Activated T-helper 2 cell treated with anti-CD3 and anti-CD28 coated beads, Interferon-gamma antibody, Interleukin-2, Interleukin-4, amounts not matched to agents 10 μg/mL and 5 μg/mL and 100 μg/mL, durations not matched to agents 14 hours and 24 hours and 36 hours (primary cell): ENCODE data around the gene CYP46A1. TPM values are rescaled to one million over a fixed set of nuclear protein-coding genes. Genes with fewer than 3 reads are reported as not detected.
A peak's percentile ranks its signal among the peaks of the same experiment; 100 is the strongest.

Source experiments
- DNase-seq: peaks from one replicate; pipeline ENCODE4 v3.0.0; 2021; ENCODE audit warnings: low spot score
- H3K27ac Mint-ChIP-seq: one replicate; pipeline ENCODE4 v1.8.0; 2021; ENCODE audit warnings: mixed read lengths
- H3K27me3 Mint-ChIP-seq: one replicate; pipeline ENCODE4 v1.8.0; 2021; ENCODE audit warnings: low read depth, mixed read lengths
- H3K36me3 Mint-ChIP-seq: one replicate; pipeline ENCODE4 v1.8.0; 2021; ENCODE audit warnings: low read depth, mixed read lengths
- H3K4me1 Mint-ChIP-seq: one replicate; pipeline ENCODE4 v1.8.0; 2021; ENCODE audit warnings: low read depth, mixed read lengths
- H3K4me3 Mint-ChIP-seq: one replicate; pipeline ENCODE4 v1.8.0; 2021; ENCODE audit warnings: low read depth, mild to moderate bottlenecking, moderate library complexity, mixed read lengths
- H3K9me3 Mint-ChIP-seq: one replicate; pipeline ENCODE4 v1.8.0; 2021; ENCODE audit warnings: mixed read lengths
- intact Hi-C: fragments of 100-400 bp; cut with micrococcal nuclease; formaldehyde crosslinking; loops from one replicate; pipeline ENCODE4 v1.15.1; 2023
- total RNA-seq: library from RNA; stranded (reverse); gene quantifications from 2 replicates; pipeline ENCODE4 v1.2.3, GENCODE V29; 2022

The CYP46A1 gene
- total RNA-seq, 1 donor from 2014 or later: not detected

GRCh38 chr14:99679543-99679942 is 4.6 kb upstream of the CYP46A1 start:
- H3K9me3 Mint-ChIP-seq: peaks cover 8% of the 10 kb centered on the region
- intact Hi-C loops: no loop called here
- no peak overlapping the region for H3K4me3 Mint-ChIP-seq
- H3K4me1 Mint-ChIP-seq: peaks cover 2% of the 10 kb centered on the region
- no peaks in the 10 kb centered on the region for H3K36me3 Mint-ChIP-seq
- H3K27ac Mint-ChIP-seq: no peak overlapping the region
- H3K27me3 Mint-ChIP-seq: no peaks in the 10 kb centered on the region
- DNase-seq: no peak

DNA sequence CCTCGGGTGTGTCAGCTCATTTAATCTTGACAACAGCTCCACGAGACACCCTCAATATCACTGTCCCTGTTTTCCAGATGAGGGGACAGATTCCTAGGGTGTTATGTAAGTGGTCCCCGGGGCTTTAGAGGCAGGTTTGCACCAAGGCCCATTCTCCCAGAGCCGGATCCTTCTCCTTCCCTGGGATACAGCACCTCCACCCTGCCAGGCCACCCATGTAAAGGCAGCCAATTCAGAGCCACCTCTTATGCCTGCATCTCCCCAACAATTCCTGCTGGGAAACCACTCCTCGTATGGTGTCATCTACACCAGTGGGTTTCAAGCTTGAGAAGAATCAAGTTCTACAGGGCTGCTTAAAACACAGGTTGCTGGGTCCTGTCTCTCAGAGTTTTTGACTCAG is 4.1 kb upstream of the CYP46A1 start:
- peaks cover 2% of the 10 kb centered on the region for H3K4me1 Mint-ChIP-seq
- no peak overlapping the region for H3K27ac Mint-ChIP-seq
- H3K4me3 Mint-ChIP-seq: no peak overlapping the region
- DNase-seq: no peak
- H3K27me3 Mint-ChIP-seq: peaks cover 2% of the 10 kb centered on the region
- H3K36me3 Mint-ChIP-seq: no peaks in the 10 kb centered on the region
- intact Hi-C loops: loop anchor here (5.0 kb wide), 2 partner anchors 73 to 198 kb away; partner anchors contain the start of genes CCNK and SETD3
- peaks cover 8% of the 10 kb centered on the region for H3K9me3 Mint-ChIP-seq

GRCh38 chr14:99681101-99681831 is 2.8 kb upstream of the CYP46A1 start:
- Mint-ChIP-seq H3K9me3 (peaks cover 8% of the 10 kb centered on the region), H3K27ac (no peak overlapping the region), H3K36me3 (no peaks in the 10 kb centered on the region), H3K4me3 (peak overlapping the region; percentile 5), H3K4me1 (peaks cover 2% of the 10 kb centered on the region), H3K27me3 (peaks cover 14% of the 10 kb centered on the region)
- no peak for DNase-seq
- intact Hi-C loops: loop anchor here (5.0 kb wide), 2 partner anchors 74 to 199 kb away; partner anchors contain the start of genes CCNK and SETD3

DNA sequence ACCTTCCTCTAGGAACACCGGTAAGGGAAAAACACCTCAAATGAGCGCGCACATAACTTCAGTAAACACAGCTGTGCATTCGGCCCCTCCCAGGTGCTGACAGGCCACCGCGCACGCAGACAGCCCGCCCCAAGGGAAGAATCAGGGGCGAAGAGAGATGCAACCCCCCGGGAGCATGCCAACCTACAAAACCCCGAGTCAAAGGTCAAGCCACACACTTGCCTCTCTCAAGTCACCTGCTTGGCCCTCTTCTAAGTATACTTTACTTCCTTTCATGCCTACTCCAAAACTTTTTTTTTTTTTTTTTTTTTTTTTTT is 2.3 kb upstream of the CYP46A1 start:
- intact Hi-C loops: loop anchor here (5.0 kb wide), 2 partner anchors 74 to 199 kb away; partner anchors contain the start of genes CCNK and SETD3
- no peak for DNase-seq
- Mint-ChIP-seq H3K4me1 (peaks cover 2% of the 10 kb centered on the region), H3K27me3 (peaks cover 19% of the 10 kb centered on the region), H3K36me3 (no peaks in the 10 kb centered on the region), H3K27ac (no peak overlapping the region), H3K9me3 (peaks cover 8% of the 10 kb centered on the region), H3K4me3 (peak overlapping the region; percentile 5)

DNA sequence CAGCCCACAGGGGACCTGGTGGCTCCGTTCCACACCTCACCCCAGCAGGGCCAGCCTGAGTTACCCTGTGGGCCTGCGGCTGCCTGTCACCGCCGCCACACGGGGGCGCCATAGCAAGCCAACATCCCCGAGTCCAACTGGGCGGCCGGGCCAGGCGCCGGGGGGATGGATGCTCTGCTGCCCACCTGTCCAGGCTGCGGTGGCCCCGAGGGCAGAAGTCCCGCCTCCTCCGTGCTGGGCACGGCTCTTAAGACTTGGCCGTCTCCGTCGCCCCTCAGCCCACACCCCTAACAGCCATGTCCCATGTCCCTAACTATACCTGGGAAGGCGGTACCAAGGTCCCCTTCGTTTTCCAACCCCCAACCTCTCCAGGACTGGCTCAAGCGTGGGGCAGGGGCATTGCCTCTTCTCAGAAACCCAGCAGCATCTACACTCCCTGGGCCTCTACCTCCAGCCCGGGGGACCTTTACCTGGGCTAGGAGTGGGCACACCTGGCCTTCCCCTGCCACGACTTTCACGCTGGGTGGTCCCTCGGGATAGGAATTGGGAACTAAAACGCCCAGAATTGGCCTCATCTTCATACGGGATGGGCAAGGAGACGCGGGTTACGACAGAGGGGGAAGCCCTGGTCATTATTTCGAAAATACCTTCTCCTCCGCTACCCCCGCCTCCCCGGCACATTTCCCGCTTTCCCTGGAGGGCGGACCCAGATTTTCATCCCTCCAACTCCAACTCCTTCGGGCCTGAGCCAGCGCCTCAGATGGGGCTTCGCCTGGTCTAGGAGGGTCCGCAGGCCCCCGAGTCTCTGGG is 1.1 kb upstream of the CYP46A1 start:
- DNase-seq: peak; percentile 80
- intact Hi-C loops: loop anchor here (5.0 kb wide), 2 partner anchors 76 to 201 kb away; partner anchors contain the start of genes CCNK and SETD3
- H3K27me3 Mint-ChIP-seq: peaks cover 28% of the 10 kb centered on the region
- H3K9me3 Mint-ChIP-seq: peaks cover 7% of the 10 kb centered on the region
- H3K4me1 Mint-ChIP-seq: peaks cover 2% of the 10 kb centered on the region
- H3K27ac Mint-ChIP-seq: peak overlapping the region; percentile 68
- H3K4me3 Mint-ChIP-seq: peak overlapping the region; percentile 84
- no peaks in the 10 kb centered on the region for H3K36me3 Mint-ChIP-seq

DNA sequence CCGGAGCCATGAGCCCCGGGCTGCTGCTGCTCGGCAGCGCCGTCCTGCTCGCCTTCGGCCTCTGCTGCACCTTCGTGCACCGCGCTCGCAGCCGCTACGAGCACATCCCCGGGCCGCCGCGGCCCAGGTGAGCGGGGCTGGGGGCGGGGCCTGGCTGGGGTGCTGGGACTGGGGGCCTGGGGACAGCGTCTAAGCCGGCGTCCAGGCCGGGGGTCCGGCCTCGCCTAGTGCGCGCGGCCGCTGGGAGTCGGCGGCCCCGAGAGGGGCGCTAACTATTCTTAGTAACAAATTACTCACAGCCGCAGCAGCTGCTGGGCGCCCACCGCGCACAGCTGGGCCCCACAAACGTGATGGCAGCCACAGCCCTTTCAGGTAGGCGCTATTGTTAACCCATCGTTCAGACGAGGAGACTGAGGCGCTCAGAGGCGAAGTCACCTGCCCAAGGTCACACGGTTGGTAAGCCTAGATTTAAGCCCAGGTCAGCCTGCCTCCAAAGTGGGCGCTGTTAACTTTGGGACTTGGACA is 374 bp downstream of the CYP46A1 start:
- Mint-ChIP-seq H3K4me1 (peaks cover 5% of the 10 kb centered on the region), H3K9me3 (no peaks in the 10 kb centered on the region), H3K36me3 (no peaks in the 10 kb centered on the region), H3K27ac (no peak overlapping the region), H3K4me3 (no peak overlapping the region), H3K27me3 (peaks cover 34% of the 10 kb centered on the region)
- intact Hi-C loops: loop anchor here (5.0 kb wide), 2 partner anchors 77 to 202 kb away; partner anchors contain the start of genes CCNK and SETD3
- DNase-seq: no peak

DNA sequence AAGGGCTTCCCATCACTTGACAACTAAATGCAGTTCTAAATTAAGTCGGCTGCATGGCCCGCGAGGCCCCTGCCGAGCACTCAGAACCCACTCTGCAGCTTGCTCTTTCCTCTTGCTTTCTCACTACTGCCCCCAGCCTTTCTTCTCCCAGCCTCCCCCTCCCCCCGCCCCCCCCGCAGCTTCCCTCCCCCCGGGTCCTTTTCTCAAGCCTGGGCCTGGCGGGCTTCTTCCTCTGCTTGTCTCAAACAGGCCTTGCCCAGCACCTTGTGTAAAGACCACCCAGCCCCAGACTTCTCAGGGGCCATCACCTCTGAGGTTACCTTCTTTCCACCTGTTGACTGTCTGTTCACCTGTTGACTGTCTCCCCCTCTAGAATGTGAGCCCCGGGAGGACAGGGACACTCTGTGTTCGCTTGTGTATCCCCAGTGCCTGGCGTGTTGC is 1.1 kb downstream of the CYP46A1 start:
- Mint-ChIP-seq H3K36me3 (no peaks in the 10 kb centered on the region), H3K4me3 (peak overlapping the region; percentile 52), H3K4me1 (peaks cover 5% of the 10 kb centered on the region), H3K27me3 (peaks cover 38% of the 10 kb centered on the region), H3K9me3 (no peaks in the 10 kb centered on the region), H3K27ac (no peak overlapping the region)
- no peak for DNase-seq
- intact Hi-C loops: no loop called here

DNA sequence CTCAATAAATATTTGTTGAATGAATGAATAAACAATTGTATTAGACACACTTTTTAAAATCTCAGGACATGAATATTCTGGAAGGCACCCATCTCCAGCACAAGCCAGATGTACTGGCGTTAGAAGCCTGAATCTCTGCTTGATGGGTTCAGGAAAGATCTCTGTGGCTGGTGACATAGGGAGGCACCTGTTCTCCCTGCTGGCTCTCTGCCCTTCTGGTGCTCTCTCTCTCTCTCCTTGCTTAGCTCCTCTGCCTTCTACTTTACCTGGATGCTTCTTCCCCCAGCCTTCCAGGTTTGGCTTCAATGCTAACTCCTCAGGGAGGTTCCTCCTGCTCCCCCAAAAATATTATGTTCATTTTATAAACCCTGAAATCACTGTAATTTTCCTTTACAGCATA is 1.5 kb downstream of the CYP46A1 start:
- intact Hi-C loops: no loop called here
- Mint-ChIP-seq H3K4me3 (peak overlapping the region; percentile 52), H3K9me3 (no peaks in the 10 kb centered on the region), H3K4me1 (peaks cover 5% of the 10 kb centered on the region), H3K36me3 (no peaks in the 10 kb centered on the region), H3K27ac (no peak overlapping the region), H3K27me3 (peaks cover 40% of the 10 kb centered on the region)
- DNase-seq: no peak

DNA sequence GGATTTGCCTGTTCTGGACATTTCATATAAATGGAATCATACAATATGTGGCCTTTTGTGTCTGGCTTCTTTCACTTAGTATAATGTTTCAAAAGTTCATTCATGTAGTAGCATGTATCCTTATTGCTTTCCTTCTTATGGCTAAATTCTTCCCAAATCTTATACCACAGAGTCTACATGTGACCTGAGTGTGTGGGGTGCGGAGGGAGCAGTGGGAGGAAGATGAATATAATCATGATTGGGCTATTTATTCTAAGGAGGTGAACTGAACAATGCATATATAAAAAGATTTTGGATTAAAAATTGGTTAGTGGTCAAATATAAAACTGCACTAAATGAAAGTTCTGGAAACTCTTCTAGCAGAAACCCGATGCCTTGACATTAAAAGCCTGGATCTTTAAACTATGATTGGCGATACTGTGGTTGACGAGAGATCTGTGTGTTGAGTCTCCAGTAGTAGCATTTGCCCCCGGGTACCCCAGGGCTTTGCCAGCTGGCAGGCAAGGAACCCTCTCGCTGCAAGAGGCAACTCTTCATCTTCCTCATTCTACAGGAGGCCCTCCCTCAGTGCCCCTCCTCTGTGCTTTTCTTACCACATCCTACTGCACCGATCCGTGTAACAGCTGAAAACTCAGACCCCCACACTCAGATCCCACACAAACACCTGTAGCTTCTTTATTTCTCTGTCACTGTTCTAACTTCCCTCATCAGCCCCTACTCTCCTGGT is 2.6 kb downstream of the CYP46A1 start:
- Mint-ChIP-seq H3K27me3 (peaks cover 40% of the 10 kb centered on the region), H3K4me1 (peaks cover 5% of the 10 kb centered on the region)

DNA sequence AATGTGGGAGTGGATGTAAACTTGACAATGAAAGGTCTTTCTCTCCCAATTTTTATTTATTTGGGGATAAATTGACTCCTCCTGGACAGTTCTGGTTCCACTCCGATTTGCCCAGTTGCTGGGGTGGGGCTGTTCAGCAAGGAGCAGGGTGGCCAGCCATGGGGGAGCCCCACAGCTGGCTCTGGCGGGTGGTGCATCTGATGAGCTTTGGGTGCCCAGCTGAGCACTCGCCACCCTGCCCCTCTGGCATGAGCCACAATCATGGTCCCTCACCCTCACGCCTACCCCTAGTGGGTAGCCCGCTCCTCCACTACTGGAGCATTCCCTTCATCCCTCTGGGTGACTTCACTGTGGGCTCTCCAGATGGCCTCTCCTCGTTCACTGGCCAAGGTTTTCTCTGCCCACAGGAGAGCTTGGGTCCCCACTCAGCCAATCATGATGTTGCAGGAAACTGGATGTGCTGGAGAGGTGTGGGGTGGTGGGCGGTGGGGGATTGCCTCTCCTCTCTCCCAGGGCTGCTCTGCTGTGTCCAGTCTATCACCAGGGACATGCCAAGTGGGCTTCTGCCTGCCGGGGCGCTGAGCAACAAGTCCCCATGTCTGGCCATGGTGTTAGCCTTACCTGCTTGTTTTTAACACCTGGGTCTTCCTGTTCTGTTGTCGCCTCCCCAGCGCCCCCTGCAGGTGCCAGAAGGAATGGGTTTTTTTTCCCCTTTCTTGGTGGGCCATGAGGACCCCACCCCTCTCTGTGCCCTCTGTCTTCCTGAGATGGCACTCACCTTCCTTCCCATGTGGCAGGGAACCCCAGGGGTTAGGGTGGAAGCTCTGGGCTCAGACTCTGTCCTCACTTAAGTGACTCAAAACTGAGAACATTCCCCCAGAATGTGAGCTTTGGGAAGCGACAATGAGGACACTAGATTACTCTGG is 3.4 kb downstream of the CYP46A1 start:
- intact Hi-C loops: no loop called here
- Mint-ChIP-seq H3K27me3 (peaks cover 40% of the 10 kb centered on the region), H3K4me1 (peaks cover 4% of the 10 kb centered on the region)

More for the DNA sequence above, 2.6 kb downstream of the CYP46A1 start:
- H3K9me3 Mint-ChIP-seq: no peaks in the 10 kb centered on the region
- DNase-seq: no peak
- H3K27ac Mint-ChIP-seq: no peak overlapping the region
- no peak overlapping the region for H3K4me3 Mint-ChIP-seq
- intact Hi-C loops: no loop called here
- no peaks in the 10 kb centered on the region for H3K36me3 Mint-ChIP-seq

GRCh38 chr14:99688210-99688581 is 4.1 kb downstream of the CYP46A1 start:
- intact Hi-C loops: no loop called here
- Mint-ChIP-seq H3K27ac (no peak overlapping the region), H3K9me3 (no peaks in the 10 kb centered on the region), H3K36me3 (no peaks in the 10 kb centered on the region), H3K4me3 (no peak overlapping the region), H3K4me1 (peaks cover 2% of the 10 kb centered on the region), H3K27me3 (peaks cover 40% of the 10 kb centered on the region)
- DNase-seq: peak; percentile 0

More for the DNA sequence above, 3.4 kb downstream of the CYP46A1 start:
- Mint-ChIP-seq H3K4me3 (no peak overlapping the region), H3K27ac (no peak overlapping the region), H3K36me3 (no peaks in the 10 kb centered on the region), H3K9me3 (no peaks in the 10 kb centered on the region)
- peak; percentile 19 for DNase-seq
